Putamen (tissue), 1 donor: Measurements from ENCODE around the gene YOD1.

Experiments
- DNase-seq: peaks from one replicate; pipeline ENCODE4 v3.0.0-alpha.2; 2016; ENCODE audit warnings: low spot score

Gene YOD1

GRCh38 chr1:207025146-207025880 lies 25.7 kb downstream of the YOD1 start:
- no peak for DNase-seq

GRCh38 chr1:207024202-207025145 lies 26.5 kb downstream of the YOD1 start:
- no peak for DNase-seq

- no peak for DNase-seq
Measured at GRCh38 chr1:207022996-207023679, 27.9 kb downstream of the YOD1 start.

GRCh38 chr1:207021876-207022596 lies 29.0 kb downstream of the YOD1 start:
- DNase-seq, result no peak

GRCh38 chr1:207021139-207021861 lies 29.7 kb downstream of the YOD1 start:
- peak; percentile 31 for DNase-seq

- DNase-seq, result no peak
Measured at GRCh38 chr1:207020709-207021107, 30.3 kb downstream of the YOD1 start.

- DNase-seq, result no peak
Measured at GRCh38 chr1:207020065-207020708, 30.8 kb downstream of the YOD1 start.

- no peak for DNase-seq
Measured at GRCh38 chr1:207019661-207020060, 31.3 kb downstream of the YOD1 start.

GRCh38 chr1:207019161-207019560 lies 31.8 kb downstream of the YOD1 start:
- DNase-seq, result no peak

- no peak for DNase-seq
Measured at GRCh38 chr1:207018707-207019106, 32.3 kb downstream of the YOD1 start.

- DNase-seq, result no peak
Measured at GRCh38 chr1:207017615-207018559, 33.1 kb downstream of the YOD1 start.

- DNase-seq, result no peak
Measured at GRCh38 chr1:207015791-207016190, 35.2 kb downstream of the YOD1 start.

- no peak for DNase-seq
Measured at GRCh38 chr1:207014728-207015127, 36.3 kb downstream of the YOD1 start.

GRCh38 chr1:207013321-207014085 lies 37.5 kb downstream of the YOD1 start:
- no peak for DNase-seq

GRCh38 chr1:207010726-207011125 lies 40.3 kb downstream of the YOD1 start:
- no peak for DNase-seq

- DNase-seq, result no peak
Measured at GRCh38 chr1:207009945-207010344, 41.1 kb downstream of the YOD1 start.

- no peak for DNase-seq
Measured at GRCh38 chr1:207009182-207009850, 41.7 kb downstream of the YOD1 start.

GRCh38 chr1:207007352-207008033 lies 43.5 kb downstream of the YOD1 start:
- no peak for DNase-seq
